ENCODE measurements around the gene NLRP3.

Gene NLRP3

DNA sequence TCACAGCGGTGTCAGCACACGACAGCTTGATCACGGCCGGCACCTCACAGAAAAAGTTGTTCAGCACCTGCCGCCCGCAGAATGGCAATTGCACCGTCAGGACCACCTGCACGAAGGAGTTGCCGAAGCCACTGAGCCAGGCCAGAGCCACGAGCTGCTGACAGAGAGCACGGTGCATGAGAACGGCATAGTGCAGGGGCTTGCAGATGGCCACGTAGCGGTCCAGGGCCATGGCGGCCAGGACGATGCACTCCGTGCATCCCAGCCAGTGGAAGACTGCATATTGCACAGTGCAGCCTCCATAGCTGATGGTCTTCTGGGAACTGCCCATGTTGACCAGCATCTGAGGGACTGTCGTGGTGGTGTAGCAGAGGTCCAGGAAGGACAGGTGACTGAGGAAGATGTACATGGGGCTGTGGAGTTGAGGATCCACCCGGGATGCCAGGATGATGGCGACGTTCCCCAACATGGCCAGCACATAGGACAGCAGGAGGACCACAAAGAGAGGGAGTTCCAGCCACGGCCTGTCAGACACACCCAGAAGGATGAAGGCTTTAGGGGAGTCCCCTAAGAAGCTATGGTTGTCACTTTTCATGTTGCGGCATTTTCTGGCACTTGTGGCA is 35.5 kb downstream of the NLRP3 start:
- Histone ChIP-seq H3K9me3 (ENCODE audit: low read depth, low read length) (no peaks in the 10 kb centered on the region), H3K9ac (ENCODE audit: insufficient read length) (no peak overlapping the region), H3K27ac (no peak overlapping the region), H3K4me3 (no peak overlapping the region), H3K36me3 (ENCODE audit: insufficient read depth, low read length) (no peaks in the 10 kb centered on the region)
- no peak for TF ChIP-seq FOXP2 (optimal IDR thresholded peaks at IDR 0.05; ENCODE audit: control extremely low read depth, extremely low read length, insufficient read depth)
- TF ChIP-seq EZH2 (IDR thresholded peaks at IDR 0.05) = no peak
- no peak for TF ChIP-seq POLR2AphosphoS5 (IDR thresholded peaks at IDR 0.05; ENCODE audit: borderline replicate concordance, low read depth, low read length)
- no peak for DNase-seq (ENCODE audit: low read depth, low spot score)

DNA sequence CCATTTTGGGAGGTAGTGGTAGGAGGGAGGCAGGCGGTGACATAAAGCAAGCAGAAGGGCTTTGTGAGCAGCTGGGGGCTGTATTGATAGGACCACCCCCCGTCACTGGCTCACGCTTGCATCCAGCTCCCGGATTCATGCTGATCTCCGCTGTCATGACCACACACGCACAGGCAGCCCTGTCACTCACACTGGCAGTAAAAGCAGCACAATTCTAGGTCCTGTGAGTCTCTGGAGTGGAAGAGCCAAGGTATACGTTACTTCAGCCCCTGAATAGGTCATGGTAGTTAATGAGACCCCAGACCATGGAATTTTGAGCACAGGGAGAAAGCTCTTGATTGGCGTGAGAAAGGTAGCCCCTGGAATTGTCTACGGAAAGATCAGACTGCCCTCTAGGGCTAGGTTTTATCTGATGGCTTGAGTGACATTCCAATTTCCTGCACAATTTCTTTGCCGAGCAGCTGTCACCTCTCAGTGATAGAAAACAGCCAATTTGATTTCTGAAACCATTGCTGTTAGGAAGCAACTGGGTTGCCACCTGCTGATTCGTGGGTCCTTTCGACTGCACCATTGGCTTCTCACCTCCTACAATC is 36.6 kb downstream of the NLRP3 start:
- Histone ChIP-seq H3K27ac (no peak overlapping the region), H3K36me3 (ENCODE audit: insufficient read depth, low read length) (no peaks in the 10 kb centered on the region), H3K9ac (ENCODE audit: insufficient read length) (no peak overlapping the region), H3K9me3 (ENCODE audit: low read depth, low read length) (no peaks in the 10 kb centered on the region), H3K4me3 (no peak overlapping the region)
- no peak for DNase-seq (ENCODE audit: low read depth, low spot score)
- TF ChIP-seq FOXP2 (optimal IDR thresholded peaks at IDR 0.05; ENCODE audit: control extremely low read depth, extremely low read length, insufficient read depth) (no peak), EZH2 (IDR thresholded peaks at IDR 0.05) (no peak), POLR2AphosphoS5 (IDR thresholded peaks at IDR 0.05; ENCODE audit: borderline replicate concordance, low read depth, low read length) (no peak)

DNA sequence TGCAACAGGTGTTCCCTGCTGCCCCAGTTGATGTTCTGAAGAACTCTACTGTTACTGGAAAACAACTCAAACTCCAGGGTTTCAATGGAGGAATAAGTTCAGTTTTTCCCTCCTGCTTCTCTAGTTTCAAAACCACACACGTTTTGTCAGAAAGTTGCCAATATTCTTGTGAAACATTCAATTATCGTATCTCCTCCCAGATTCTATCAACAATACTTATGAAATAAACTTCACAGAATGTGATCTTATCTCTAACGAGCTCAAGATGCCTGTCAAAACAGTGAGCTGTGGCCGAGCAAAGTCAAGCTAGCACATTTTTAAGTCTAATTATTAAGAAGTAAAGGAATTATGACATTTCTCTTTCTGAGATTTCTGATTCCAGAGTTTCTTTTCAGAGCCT is 37.3 kb downstream of the NLRP3 start:
- Histone ChIP-seq H3K9me3 (ENCODE audit: low read depth, low read length) (no peaks in the 10 kb centered on the region), H3K4me3 (no peak overlapping the region), H3K36me3 (ENCODE audit: insufficient read depth, low read length) (no peaks in the 10 kb centered on the region), H3K9ac (ENCODE audit: insufficient read length) (no peak overlapping the region), H3K27ac (no peak overlapping the region)
- DNase-seq (ENCODE audit: low read depth, low spot score) = no peak
- TF ChIP-seq EZH2 (IDR thresholded peaks at IDR 0.05) (no peak), POLR2AphosphoS5 (IDR thresholded peaks at IDR 0.05; ENCODE audit: borderline replicate concordance, low read depth, low read length) (no peak), FOXP2 (optimal IDR thresholded peaks at IDR 0.05; ENCODE audit: control extremely low read depth, extremely low read length, insufficient read depth) (no peak)

DNA sequence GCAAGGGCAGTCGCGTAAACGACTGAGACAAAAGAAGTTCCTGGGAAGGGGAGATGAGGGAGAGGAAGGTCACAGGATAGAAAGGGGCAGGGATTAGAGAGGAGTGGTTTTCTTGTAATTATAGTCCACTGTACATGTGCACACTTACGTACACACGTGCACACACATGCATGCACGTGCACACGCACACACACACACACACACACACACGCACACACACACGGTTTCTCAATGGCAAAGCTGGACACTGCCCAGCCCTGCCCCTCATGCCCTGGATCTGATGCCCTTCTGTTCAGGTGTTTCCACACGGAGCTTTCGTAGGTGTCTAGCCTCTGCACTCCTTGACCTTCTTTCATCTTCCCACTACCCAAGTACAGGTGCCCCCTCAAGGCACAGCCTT is 38.0 kb downstream of the NLRP3 start:
- no peaks in the 10 kb centered on the region for H3K9me3 ChIP-seq (ENCODE audit: low read depth, low read length)
- H3K27ac ChIP-seq = no peak overlapping the region
- TF ChIP-seq FOXP2 (optimal IDR thresholded peaks at IDR 0.05; ENCODE audit: control extremely low read depth, extremely low read length, insufficient read depth) (no peak), EZH2 (IDR thresholded peaks at IDR 0.05) (no peak), POLR2AphosphoS5 (IDR thresholded peaks at IDR 0.05; ENCODE audit: borderline replicate concordance, low read depth, low read length) (no peak)
- no peak overlapping the region for H3K9ac ChIP-seq (ENCODE audit: insufficient read length)
- no peak overlapping the region for H3K4me3 ChIP-seq
- H3K36me3 ChIP-seq (ENCODE audit: insufficient read depth, low read length) = no peaks in the 10 kb centered on the region
- DNase-seq (ENCODE audit: low read depth, low spot score) = no peak

DNA sequence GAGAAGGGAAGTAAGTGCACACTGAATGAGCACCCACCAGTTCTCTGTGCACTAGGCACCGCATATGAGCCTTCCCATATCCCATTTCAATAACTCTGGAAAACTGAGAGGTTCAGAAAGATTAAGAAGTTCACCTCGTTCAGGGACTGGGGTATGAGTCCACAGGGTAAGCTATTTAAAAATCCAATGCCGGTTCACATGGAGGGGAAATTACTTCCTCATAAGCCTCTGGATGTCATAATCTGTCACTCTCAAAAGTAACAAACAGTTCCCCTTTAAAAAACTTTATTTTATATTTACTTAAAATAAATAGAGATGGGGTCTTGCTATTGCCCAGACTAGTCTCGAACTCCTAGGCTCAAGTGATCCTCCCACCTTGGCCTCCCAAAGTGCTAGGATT is 40.0 kb downstream of the NLRP3 start:
- Histone ChIP-seq H3K4me3 (no peak overlapping the region), H3K9me3 (ENCODE audit: low read depth, low read length) (no peaks in the 10 kb centered on the region), H3K27ac (no peak overlapping the region), H3K36me3 (ENCODE audit: insufficient read depth, low read length) (no peaks in the 10 kb centered on the region), H3K9ac (ENCODE audit: insufficient read length) (no peak overlapping the region)
- DNase-seq (ENCODE audit: low read depth, low spot score) = no peak
- no peak for TF ChIP-seq EZH2 (IDR thresholded peaks at IDR 0.05)
- no peak for TF ChIP-seq POLR2AphosphoS5 (IDR thresholded peaks at IDR 0.05; ENCODE audit: borderline replicate concordance, low read depth, low read length)
- TF ChIP-seq FOXP2 (optimal IDR thresholded peaks at IDR 0.05; ENCODE audit: control extremely low read depth, extremely low read length, insufficient read depth) = no peak

DNA sequence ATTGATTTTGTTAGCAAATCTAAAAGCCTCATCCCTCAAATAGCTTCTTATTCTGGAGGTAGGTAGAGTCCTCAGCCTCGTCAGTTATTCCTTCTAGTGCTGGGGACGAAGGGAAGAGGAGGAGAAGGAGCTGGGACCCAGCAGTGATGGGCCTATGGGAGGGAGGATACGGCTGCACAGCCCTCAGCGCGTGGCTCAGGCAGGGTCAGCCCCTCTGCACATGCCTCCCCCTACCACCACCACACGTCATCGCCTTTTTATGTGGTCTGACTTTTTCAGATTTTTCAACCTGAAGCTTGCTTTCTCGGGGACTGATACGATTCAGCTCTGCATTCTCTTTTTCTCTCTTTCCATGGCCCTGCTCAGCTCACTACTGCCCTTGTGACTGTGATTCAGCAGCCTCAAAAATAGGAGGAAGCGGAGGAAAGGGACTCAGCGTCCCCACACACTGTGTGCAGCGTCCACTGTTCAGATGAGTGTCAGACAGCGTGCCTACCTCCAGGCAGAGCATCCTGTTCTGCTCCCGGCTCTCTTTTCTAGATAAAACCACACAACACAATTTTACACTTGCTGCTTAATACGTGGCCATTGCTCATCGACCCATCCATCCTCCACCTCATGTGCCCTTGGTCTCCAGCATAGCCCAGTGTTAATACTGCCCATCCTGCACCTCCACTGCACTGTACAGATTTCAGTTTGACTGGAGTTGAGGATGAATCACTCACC is 41.1 kb downstream of the NLRP3 start:
- TF ChIP-seq FOXP2 (optimal IDR thresholded peaks at IDR 0.05; ENCODE audit: control extremely low read depth, extremely low read length, insufficient read depth) = no peak
- no peak for TF ChIP-seq EZH2 (IDR thresholded peaks at IDR 0.05)
- TF ChIP-seq POLR2AphosphoS5 (IDR thresholded peaks at IDR 0.05; ENCODE audit: borderline replicate concordance, low read depth, low read length) = no peak
- DNase-seq (ENCODE audit: low read depth, low spot score) = no peak
- Histone ChIP-seq H3K36me3 (ENCODE audit: insufficient read depth, low read length) (no peaks in the 10 kb centered on the region), H3K9ac (ENCODE audit: insufficient read length) (no peak overlapping the region), H3K27ac (no peak overlapping the region), H3K4me3 (no peak overlapping the region), H3K9me3 (ENCODE audit: low read depth, low read length) (no peaks in the 10 kb centered on the region)

DNA sequence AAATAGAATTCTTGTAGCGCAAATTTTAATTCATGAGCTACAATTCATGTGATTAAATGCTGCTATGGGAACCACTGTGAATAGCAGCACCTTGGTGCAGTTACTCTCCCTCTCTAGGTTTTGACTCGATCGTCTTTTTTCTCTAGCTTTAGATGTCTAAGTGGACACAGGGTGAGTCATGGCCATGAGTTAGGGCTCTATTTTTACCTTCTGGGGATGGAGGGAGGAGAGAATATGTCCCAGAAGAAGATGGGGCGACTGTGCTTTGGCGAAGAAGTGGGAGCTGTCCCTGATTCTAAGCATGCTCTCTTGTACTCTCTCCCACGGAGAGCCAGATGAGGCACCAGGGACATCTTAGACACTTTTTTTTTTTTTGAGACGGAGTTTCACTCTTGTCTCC is 43.5 kb downstream of the NLRP3 start:
- H3K36me3 ChIP-seq (ENCODE audit: insufficient read depth, low read length) = no peaks in the 10 kb centered on the region

DNA sequence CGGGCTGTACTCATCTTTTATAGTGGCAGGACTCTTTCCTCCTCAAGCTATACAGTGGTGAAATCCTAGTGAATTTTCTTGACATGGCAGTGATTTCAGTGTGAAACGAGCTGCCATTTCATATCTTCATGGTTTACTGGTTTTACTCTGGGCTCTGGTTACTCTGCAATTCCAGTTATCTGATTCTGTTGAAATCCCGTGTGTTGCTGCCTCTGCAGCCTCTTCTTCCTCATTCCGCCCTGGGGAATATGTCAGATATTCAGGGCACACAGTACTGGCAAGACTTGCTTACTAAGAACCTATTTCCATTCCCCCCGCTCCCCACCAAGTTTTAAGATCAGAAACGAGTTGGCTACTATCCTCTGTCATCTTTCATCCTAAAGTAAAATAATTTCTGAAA is 49.8 kb downstream of the NLRP3 start:
- Histone ChIP-seq H3K36me3 (ENCODE audit: insufficient read depth, low read length) (no peaks in the 10 kb centered on the region), H3K9me3 (ENCODE audit: low read depth, low read length) (no peaks in the 10 kb centered on the region), H3K27ac (no peak overlapping the region), H3K4me3 (no peak overlapping the region), H3K9ac (ENCODE audit: insufficient read length) (no peak overlapping the region)
- no peak for DNase-seq (ENCODE audit: low read depth, low spot score)
- TF ChIP-seq FOXP2 (optimal IDR thresholded peaks at IDR 0.05; ENCODE audit: control extremely low read depth, extremely low read length, insufficient read depth) = no peak
- no peak for TF ChIP-seq EZH2 (IDR thresholded peaks at IDR 0.05)
- no peak for TF ChIP-seq POLR2AphosphoS5 (IDR thresholded peaks at IDR 0.05; ENCODE audit: borderline replicate concordance, low read depth, low read length)

More for the DNA sequence above, 43.5 kb downstream of the NLRP3 start:
- H3K27ac ChIP-seq = no peak overlapping the region
- H3K9ac ChIP-seq (ENCODE audit: insufficient read length) = no peak overlapping the region
- H3K9me3 ChIP-seq (ENCODE audit: low read depth, low read length) = no peaks in the 10 kb centered on the region
- TF ChIP-seq EZH2 (IDR thresholded peaks at IDR 0.05) = no peak
- no peak for TF ChIP-seq POLR2AphosphoS5 (IDR thresholded peaks at IDR 0.05; ENCODE audit: borderline replicate concordance, low read depth, low read length)
- no peak for TF ChIP-seq FOXP2 (optimal IDR thresholded peaks at IDR 0.05; ENCODE audit: control extremely low read depth, extremely low read length, insufficient read depth)
- DNase-seq (ENCODE audit: low read depth, low spot score) = no peak
- no peak overlapping the region for H3K4me3 ChIP-seq
